Muscle layer of duodenum (tissue), 2 donors: ENCODE data around the gene SDS.

Experiments used
- H3K27ac ChIP-seq: one replicate; pipeline ENCODE4 v1.7.0; 2013; ENCODE audit warnings: mild to moderate bottlenecking, low read length
- H3K27me3 ChIP-seq: one replicate; pipeline ENCODE4 v1.7.0; 2013; ENCODE audit warnings: low read depth, mild to moderate bottlenecking, control low read depth, low read length
- H3K36me3 ChIP-seq, 2 donors: one replicate each; pipeline ENCODE4 v1.7.0; 2013; ENCODE audit warnings: low read length in 2 of 2, control low read depth in 1 of 2, mild to moderate bottlenecking in 1 of 2; ENCODE audit not compliant: insufficient read depth in 2 of 2, control insufficient read depth in 1 of 2
- H3K4me1 ChIP-seq, 2 donors: one replicate each; pipeline ENCODE4 v1.7.0; 2013; ENCODE audit warnings: low read length in 2 of 2, mild to moderate bottlenecking in 2 of 2, control low read depth in 1 of 2, moderate library complexity in 1 of 2; ENCODE audit not compliant: insufficient read depth in 2 of 2, control insufficient read depth in 1 of 2
- H3K4me3 ChIP-seq, 2 donors: one replicate each; pipeline ENCODE4 v1.7.0; 2013; ENCODE audit warnings: low read length in 2 of 2, low read depth in 1 of 2, mild to moderate bottlenecking in 1 of 2
- H3K9me3 ChIP-seq, 2 donors: one replicate each; pipeline ENCODE4 v1.7.0; 2013; ENCODE audit warnings: low read length in 2 of 2, control low read depth in 1 of 2, mild to moderate bottlenecking in 1 of 2; ENCODE audit not compliant: control insufficient read depth in 1 of 2
- donor health status: healthy.

The SDS gene

GRCh38 chr12:113395119-113395518 lies 8.6 kb downstream of the SDS start:
- Histone ChIP-seq H3K9me3 (no peaks in the 10 kb centered on the region), H3K36me3 (peaks cover 0 to 12% of the 10 kb centered on the region in 2 donors), H3K4me1 (no peaks in the 10 kb centered on the region), H3K27me3 (no peaks in the 10 kb centered on the region), H3K4me3 (no peak overlapping the region), H3K27ac (no peak overlapping the region)

GRCh38 chr12:113393749-113394148 lies 9.9 kb downstream of the SDS start:
- Histone ChIP-seq H3K4me1 (no peaks in the 10 kb centered on the region), H3K9me3 (no peaks in the 10 kb centered on the region), H3K27me3 (no peaks in the 10 kb centered on the region), H3K36me3 (peaks cover 0 to 25% of the 10 kb centered on the region in 2 donors), H3K27ac (no peak overlapping the region), H3K4me3 (no peak overlapping the region)

GRCh38 chr12:113392988-113393579 lies 10.6 kb downstream of the SDS start:
- Histone ChIP-seq H3K27me3 (no peaks in the 10 kb centered on the region), H3K4me1 (no peaks in the 10 kb centered on the region), H3K4me3 (no peak overlapping the region)

GRCh38 chr12:113392520-113392919 lies 11.2 kb downstream of the SDS start:
- Histone ChIP-seq H3K27me3 (no peaks in the 10 kb centered on the region), H3K4me1 (no peaks in the 10 kb centered on the region), H3K4me3 (no peak overlapping the region), H3K9me3 (no peaks in the 10 kb centered on the region), H3K27ac (no peak overlapping the region), H3K36me3 (peaks cover under 1 to 37% of the 10 kb centered on the region in 2 donors)

More at GRCh38 chr12:113392988-113393579, 10.6 kb downstream of the SDS start:
- Histone ChIP-seq H3K27ac (no peak overlapping the region), H3K9me3 (no peaks in the 10 kb centered on the region), H3K36me3 (peaks cover 0 to 32% of the 10 kb centered on the region in 2 donors)

GRCh38 chr12:113391650-113392337 lies 11.9 kb downstream of the SDS start:
- Histone ChIP-seq H3K36me3 (peaks cover 4 to 45% of the 10 kb centered on the region in 2 donors), H3K4me3 (no peak overlapping the region), H3K9me3 (no peaks in the 10 kb centered on the region), H3K27ac (no peak overlapping the region), H3K4me1 (no peaks in the 10 kb centered on the region), H3K27me3 (no peaks in the 10 kb centered on the region)

GRCh38 chr12:113391145-113391544 lies 12.5 kb downstream of the SDS start:
- Histone ChIP-seq H3K36me3 (peaks cover 4 to 49% of the 10 kb centered on the region in 2 donors), H3K4me1 (no peaks in the 10 kb centered on the region)

GRCh38 chr12:113390064-113391043 lies 13.3 kb downstream of the SDS start:
- Histone ChIP-seq H3K9me3 (no peaks in the 10 kb centered on the region), H3K4me3 (no peak overlapping the region), H3K4me1 (no peaks in the 10 kb centered on the region), H3K27ac (no peak overlapping the region), H3K27me3 (no peaks in the 10 kb centered on the region), H3K36me3 (peaks cover 4 to 52% of the 10 kb centered on the region in 2 donors)

More at GRCh38 chr12:113391145-113391544, 12.5 kb downstream of the SDS start:
- H3K27ac ChIP-seq: no peak overlapping the region
- no peaks in the 10 kb centered on the region for H3K27me3 ChIP-seq
- H3K9me3 ChIP-seq: no peaks in the 10 kb centered on the region
- no peak overlapping the region for H3K4me3 ChIP-seq

GRCh38 chr12:113388351-113388750 lies 15.3 kb downstream of the SDS start:
- H3K9me3 ChIP-seq: no peaks in the 10 kb centered on the region
- H3K4me1 ChIP-seq: no peaks in the 10 kb centered on the region
- H3K36me3 ChIP-seq: peaks cover 4 to 67% of the 10 kb centered on the region in 2 donors
- no peaks in the 10 kb centered on the region for H3K27me3 ChIP-seq
- no peak overlapping the region for H3K27ac ChIP-seq
- H3K4me3 ChIP-seq: no peak overlapping the region

- H3K36me3 ChIP-seq: peaks cover 4 to 67% of the 10 kb centered on the region in 2 donors
Observed at GRCh38 chr12:113387631-113388030, 16.1 kb downstream of the SDS start.

GRCh38 chr12:113386866-113387566 lies 16.7 kb downstream of the SDS start:
- H3K27me3 ChIP-seq: no peaks in the 10 kb centered on the region
- no peak overlapping the region for H3K4me3 ChIP-seq
- no peaks in the 10 kb centered on the region for H3K4me1 ChIP-seq
- peaks cover 4 to 67% of the 10 kb centered on the region in 2 donors for H3K36me3 ChIP-seq
- no peaks in the 10 kb centered on the region for H3K9me3 ChIP-seq
- H3K27ac ChIP-seq: no peak overlapping the region

More at GRCh38 chr12:113387631-113388030, 16.1 kb downstream of the SDS start:
- Histone ChIP-seq H3K4me3 (no peak overlapping the region), H3K27ac (no peak overlapping the region), H3K27me3 (no peaks in the 10 kb centered on the region), H3K9me3 (no peaks in the 10 kb centered on the region), H3K4me1 (no peaks in the 10 kb centered on the region)
